ENCODE results near the gene THOC7.

Gene THOC7

GRCh38 chr3:63863150-63864007, at the start of gene THOC7, which contains the start of gene ATXN7:
Gene THOC7, minus strand, starts transcription at chr3:63863805. Its CDS starts 15 bp downstream, at chr3:63863790.
Gene ATXN7, plus strand, starts transcription at chr3:63863867. Its CDS starts 48,732 bp downstream, at chr3:63912599.
- Histone ChIP-seq H3K36me3 (ENCODE audit: insufficient read depth, low read length) (peaks cover 6% of the 10 kb centered on the region), H3K4me3 (ENCODE audit: low read length) (peak within 1 kb of the TSS; percentile 78), H3K9me3 (ENCODE audit: low read length) (no peaks in the 10 kb centered on the region), H2AFZ (ENCODE audit: low read depth, low read length) (peak within 1 kb of the TSS; percentile 94), H3K4me1 (ENCODE audit: insufficient read depth, low read length) (peaks cover 20% of the 10 kb centered on the region), H3K27me3 (ENCODE audit: insufficient read depth, low read length) (no peaks in the 10 kb centered on the region)

- no peaks in the 10 kb centered on the region for H3K27me3 ChIP-seq (ENCODE audit: insufficient read depth, low read length)
- H3K4me1 ChIP-seq (ENCODE audit: insufficient read depth, low read length) = peaks cover 28% of the 10 kb centered on the region
- no peaks in the 10 kb centered on the region for H3K9me3 ChIP-seq (ENCODE audit: low read length)
- peaks cover 15% of the 10 kb centered on the region for H3K36me3 ChIP-seq (ENCODE audit: insufficient read depth, low read length)
- H2AFZ ChIP-seq (ENCODE audit: low read depth, low read length) = peak overlapping the region; percentile 81
- peak overlapping the region; percentile 76 for H3K4me3 ChIP-seq (ENCODE audit: low read length)
These were observed 49.4 kb upstream of the THOC7 start for GRCh38 chr3:63912768-63913588.

- H3K4me1 ChIP-seq (ENCODE audit: insufficient read depth, low read length) = peaks cover 28% of the 10 kb centered on the region
- peak within 1 kb of the TSS; percentile 81 for H2AFZ ChIP-seq (ENCODE audit: low read depth, low read length)
- peaks cover 8% of the 10 kb centered on the region for H3K36me3 ChIP-seq (ENCODE audit: insufficient read depth, low read length)
- H3K27me3 ChIP-seq (ENCODE audit: insufficient read depth, low read length) = no peaks in the 10 kb centered on the region
- H3K9me3 ChIP-seq (ENCODE audit: low read length) = no peaks in the 10 kb centered on the region
- peak within 1 kb of the TSS; percentile 76 for H3K4me3 ChIP-seq (ENCODE audit: low read length)
These were observed 48.5 kb upstream of the THOC7 start, which contains the start of gene SCAANT1 for GRCh38 chr3:63911873-63912767. Gene SCAANT1, minus strand, starts transcription at chr3:63912383.

GRCh38 chr3:63911509-63911872, 47.9 kb upstream of the THOC7 start:
- Histone ChIP-seq H2AFZ (ENCODE audit: low read depth, low read length) (peak overlapping the region; percentile 81), H3K36me3 (ENCODE audit: insufficient read depth, low read length) (peaks cover 4% of the 10 kb centered on the region), H3K4me3 (ENCODE audit: low read length) (peak overlapping the region; percentile 76), H3K4me1 (ENCODE audit: insufficient read depth, low read length) (peaks cover 28% of the 10 kb centered on the region), H3K27me3 (ENCODE audit: insufficient read depth, low read length) (no peaks in the 10 kb centered on the region), H3K9me3 (ENCODE audit: low read length) (no peaks in the 10 kb centered on the region)

GRCh38 chr3:63910891-63911290, 47.3 kb upstream of the THOC7 start:
- no peaks in the 10 kb centered on the region for H3K9me3 ChIP-seq (ENCODE audit: low read length)
- H3K36me3 ChIP-seq (ENCODE audit: insufficient read depth, low read length) = no peaks in the 10 kb centered on the region
- H2AFZ ChIP-seq (ENCODE audit: low read depth, low read length) = no peak overlapping the region
- H3K27me3 ChIP-seq (ENCODE audit: insufficient read depth, low read length) = no peaks in the 10 kb centered on the region
- H3K4me3 ChIP-seq (ENCODE audit: low read length) = peak overlapping the region; percentile 76
- peaks cover 28% of the 10 kb centered on the region for H3K4me1 ChIP-seq (ENCODE audit: insufficient read depth, low read length)

- Histone ChIP-seq H3K27me3 (ENCODE audit: insufficient read depth, low read length) (no peaks in the 10 kb centered on the region), H2AFZ (ENCODE audit: low read depth, low read length) (no peak overlapping the region), H3K4me1 (ENCODE audit: insufficient read depth, low read length) (peaks cover 28% of the 10 kb centered on the region), H3K36me3 (ENCODE audit: insufficient read depth, low read length) (no peaks in the 10 kb centered on the region), H3K4me3 (ENCODE audit: low read length) (no peak overlapping the region), H3K9me3 (ENCODE audit: low read length) (no peaks in the 10 kb centered on the region)
These were observed 46.4 kb upstream of the THOC7 start for GRCh38 chr3:63910001-63910400.

GRCh38 chr3:63909431-63909830, 45.8 kb upstream of the THOC7 start:
- H3K9me3 ChIP-seq (ENCODE audit: low read length) = no peaks in the 10 kb centered on the region
- peaks cover 28% of the 10 kb centered on the region for H3K4me1 ChIP-seq (ENCODE audit: insufficient read depth, low read length)
- H3K27me3 ChIP-seq (ENCODE audit: insufficient read depth, low read length) = no peaks in the 10 kb centered on the region
- H3K36me3 ChIP-seq (ENCODE audit: insufficient read depth, low read length) = no peaks in the 10 kb centered on the region
- H2AFZ ChIP-seq (ENCODE audit: low read depth, low read length) = no peak overlapping the region
- no peak overlapping the region for H3K4me3 ChIP-seq (ENCODE audit: low read length)

GRCh38 chr3:63908776-63909175, 45.2 kb upstream of the THOC7 start:
- Histone ChIP-seq H3K4me3 (ENCODE audit: low read length) (no peak overlapping the region), H2AFZ (ENCODE audit: low read depth, low read length) (no peak overlapping the region), H3K9me3 (ENCODE audit: low read length) (no peaks in the 10 kb centered on the region), H3K4me1 (ENCODE audit: insufficient read depth, low read length) (peaks cover 25% of the 10 kb centered on the region), H3K27me3 (ENCODE audit: insufficient read depth, low read length) (no peaks in the 10 kb centered on the region), H3K36me3 (ENCODE audit: insufficient read depth, low read length) (no peaks in the 10 kb centered on the region)

GRCh38 chr3:63908081-63908736, 44.6 kb upstream of the THOC7 start:
- Histone ChIP-seq H3K36me3 (ENCODE audit: insufficient read depth, low read length) (no peaks in the 10 kb centered on the region), H2AFZ (ENCODE audit: low read depth, low read length) (no peak overlapping the region), H3K9me3 (ENCODE audit: low read length) (no peaks in the 10 kb centered on the region)

GRCh38 chr3:63905731-63906620, 42.4 kb upstream of the THOC7 start:
- H3K4me1 ChIP-seq (ENCODE audit: insufficient read depth, low read length) = peaks cover 11% of the 10 kb centered on the region
- no peak overlapping the region for H2AFZ ChIP-seq (ENCODE audit: low read depth, low read length)
- H3K36me3 ChIP-seq (ENCODE audit: insufficient read depth, low read length) = peaks cover 3% of the 10 kb centered on the region
- H3K27me3 ChIP-seq (ENCODE audit: insufficient read depth, low read length) = no peaks in the 10 kb centered on the region
- no peak overlapping the region for H3K4me3 ChIP-seq (ENCODE audit: low read length)
- no peaks in the 10 kb centered on the region for H3K9me3 ChIP-seq (ENCODE audit: low read length)

More at GRCh38 chr3:63908081-63908736, 44.6 kb upstream of the THOC7 start:
- Histone ChIP-seq H3K4me3 (ENCODE audit: low read length) (no peak overlapping the region), H3K4me1 (ENCODE audit: insufficient read depth, low read length) (peaks cover 21% of the 10 kb centered on the region), H3K27me3 (ENCODE audit: insufficient read depth, low read length) (no peaks in the 10 kb centered on the region)

GRCh38 chr3:63900459-63900858, 36.9 kb upstream of the THOC7 start:
- Histone ChIP-seq H3K27me3 (ENCODE audit: insufficient read depth, low read length) (no peaks in the 10 kb centered on the region), H2AFZ (ENCODE audit: low read depth, low read length) (no peak overlapping the region), H3K9me3 (ENCODE audit: low read length) (no peaks in the 10 kb centered on the region), H3K4me3 (ENCODE audit: low read length) (no peak overlapping the region), H3K36me3 (ENCODE audit: insufficient read depth, low read length) (peaks cover 20% of the 10 kb centered on the region), H3K4me1 (ENCODE audit: insufficient read depth, low read length) (no peaks in the 10 kb centered on the region)

Measured in neuron (in vitro differentiated cells).